OCI-M2 (cell line): Measurements from ENCODE around the gene TXN.
"Not testable (repeated sequence)": the region's sequence is repeated elsewhere in the genome, so short reads cannot be mapped to it uniquely, and the experiment has no call there.

Experiments used
- DNase-seq: peaks from one replicate; lab custom pipeline; 2025; ENCODE audit not compliant: unreplicated experiment; lab: John Stamatoyannopoulos, UW

TXN gene

GRCh38 chr9:110257956-110258355, 1.6 kb upstream of the TXN start:
- no peak for DNase-seq

GRCh38 chr9:110257097-110257841, 962 bp upstream of the TXN start:
- no peak for DNase-seq

- no peak for DNase-seq
These were observed 586 bp downstream of the TXN start for GRCh38 chr9:110255463-110256379.

GRCh38 chr9:110255034-110255462, 1.3 kb downstream of the TXN start:
- DNase-seq = no peak

GRCh38 chr9:110254500-110254899, 1.8 kb downstream of the TXN start:
- no peak for DNase-seq

- DNase-seq = no peak
These were observed 3.7 kb downstream of the TXN start for GRCh38 chr9:110252509-110253139.

GRCh38 chr9:110251770-110252169, 4.5 kb downstream of the TXN start:
- not testable (repeated sequence) for DNase-seq

- no peak for DNase-seq
These were observed 5.1 kb downstream of the TXN start for GRCh38 chr9:110251212-110251611.

- no peak for DNase-seq
These were observed 6.7 kb downstream of the TXN start for GRCh38 chr9:110249603-110250002.

- no peak for DNase-seq
These were observed 7.9 kb downstream of the TXN start for GRCh38 chr9:110248361-110248760.

GRCh38 chr9:110246214-110246613, 10.1 kb downstream of the TXN start:
- no peak for DNase-seq

- DNase-seq = no peak
These were observed 11.7 kb downstream of the TXN start for GRCh38 chr9:110244616-110245015.

- no peak for DNase-seq
These were observed 14.4 kb downstream of the TXN start for GRCh38 chr9:110241858-110242321.

- no peak for DNase-seq
These were observed 14.9 kb downstream of the TXN start for GRCh38 chr9:110241260-110241857.

- DNase-seq = no peak
These were observed 16.1 kb downstream of the TXN start for GRCh38 chr9:110240198-110240597.

GRCh38 chr9:110228321-110228720, 28.0 kb downstream of the TXN start:
- no peak for DNase-seq

GRCh38 chr9:110224583-110224982, 31.7 kb downstream of the TXN start:
- DNase-seq = no peak

- no peak for DNase-seq
These were observed 35.5 kb downstream of the TXN start for GRCh38 chr9:110220809-110221208.

- no peak for DNase-seq
These were observed 38.6 kb downstream of the TXN start for GRCh38 chr9:110217656-110218099.

- no peak for DNase-seq
These were observed 41.5 kb downstream of the TXN start for GRCh38 chr9:110214586-110215355.
